CD4-positive, alpha-beta T cell treated with Interleukin-12 subunit alpha and Interleukin-12 subunit beta, for 1 hour (primary cell): ENCODE measurements around the gene FARS2.

ENCODE experiments used
- DNase-seq: peaks from one replicate; pipeline ENCODE4 v3.0.0-alpha.2; 2020

The FARS2 gene

DNA sequence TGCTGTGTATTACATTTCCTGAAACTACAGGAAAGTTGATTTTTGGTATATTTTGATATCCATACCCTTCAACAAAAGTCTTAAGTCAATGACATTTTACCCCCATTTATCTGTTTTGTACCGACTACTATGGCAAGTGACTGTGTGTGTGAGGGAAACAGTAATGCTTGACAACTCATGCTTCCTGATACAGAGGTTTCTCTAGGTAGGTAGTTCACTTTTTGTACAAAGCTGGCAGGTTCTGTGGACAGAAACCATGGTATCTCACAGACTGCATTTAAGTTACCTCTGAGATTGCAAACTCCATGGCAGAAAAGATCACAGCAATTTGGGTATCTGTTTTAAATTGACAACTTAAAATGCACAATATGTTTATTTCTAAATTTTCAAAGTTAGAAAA, 28.8 kb downstream of the FARS2 start:
- no peak for DNase-seq

DNA sequence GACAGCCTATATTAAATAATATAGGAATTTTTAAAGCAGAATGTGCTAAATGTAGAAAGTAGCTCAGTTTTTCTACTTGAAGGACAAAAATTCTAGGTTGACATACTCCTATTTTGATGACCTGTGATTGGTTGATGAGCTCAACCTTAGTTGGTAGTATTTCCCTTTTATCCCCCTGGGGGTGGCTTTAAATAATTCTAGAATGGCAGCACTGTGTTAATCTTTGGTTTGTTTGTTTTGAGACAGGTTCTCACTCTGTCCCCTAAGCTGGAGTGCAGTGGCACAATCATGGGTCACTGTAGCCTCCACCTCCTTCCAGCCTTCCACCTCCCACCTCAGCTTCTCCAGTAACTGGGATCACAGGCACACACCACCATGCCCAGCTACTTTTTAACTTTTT, 29.2 kb downstream of the FARS2 start:
- DNase-seq = no peak

DNA sequence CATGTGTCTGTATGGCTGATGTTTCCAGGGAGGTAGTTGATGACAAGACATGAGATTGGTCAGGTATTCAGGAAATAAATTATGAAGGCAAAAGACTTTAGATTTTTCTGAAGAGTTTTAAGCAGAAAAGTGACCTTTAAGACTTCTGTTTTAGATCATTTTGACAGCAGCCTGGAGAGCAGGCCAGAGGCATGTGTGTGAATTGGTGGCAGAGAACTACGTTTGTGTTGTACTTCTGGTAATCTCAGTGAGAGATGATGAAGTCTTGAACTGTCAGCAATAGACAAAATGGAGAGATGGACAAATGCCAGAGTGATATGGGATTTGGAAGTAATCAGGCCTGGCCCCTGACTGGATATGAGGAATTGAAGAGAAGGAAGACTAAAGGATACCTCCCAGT, 30.8 kb downstream of the FARS2 start:
- no peak for DNase-seq

- DNase-seq = no peak
Measured at GRCh38 chr6:5293692-5294091, 32.4 kb downstream of the FARS2 start.

GRCh38 chr6:5294392-5295211, 33.3 kb downstream of the FARS2 start:
- no peak for DNase-seq

DNA sequence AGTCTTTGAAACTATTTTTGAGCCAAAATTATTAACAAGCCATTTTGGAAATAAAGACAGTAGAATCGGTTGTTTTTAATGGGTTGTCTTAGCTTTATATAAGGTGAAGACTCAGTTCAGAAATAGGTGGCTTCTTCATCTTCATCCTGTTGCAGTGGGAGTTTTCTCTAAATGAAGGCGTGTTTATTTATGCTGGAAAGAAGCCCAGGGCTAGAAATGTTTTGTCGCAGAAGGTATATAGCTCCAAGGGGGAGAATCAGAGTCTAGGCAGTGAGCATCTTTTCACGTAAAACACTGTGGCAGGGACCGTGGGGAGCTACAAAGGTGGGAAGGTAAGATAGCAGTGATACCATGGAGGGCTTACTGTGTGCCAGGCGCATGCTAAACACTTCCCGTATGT, 34.3 kb downstream of the FARS2 start:
- no peak for DNase-seq

DNA sequence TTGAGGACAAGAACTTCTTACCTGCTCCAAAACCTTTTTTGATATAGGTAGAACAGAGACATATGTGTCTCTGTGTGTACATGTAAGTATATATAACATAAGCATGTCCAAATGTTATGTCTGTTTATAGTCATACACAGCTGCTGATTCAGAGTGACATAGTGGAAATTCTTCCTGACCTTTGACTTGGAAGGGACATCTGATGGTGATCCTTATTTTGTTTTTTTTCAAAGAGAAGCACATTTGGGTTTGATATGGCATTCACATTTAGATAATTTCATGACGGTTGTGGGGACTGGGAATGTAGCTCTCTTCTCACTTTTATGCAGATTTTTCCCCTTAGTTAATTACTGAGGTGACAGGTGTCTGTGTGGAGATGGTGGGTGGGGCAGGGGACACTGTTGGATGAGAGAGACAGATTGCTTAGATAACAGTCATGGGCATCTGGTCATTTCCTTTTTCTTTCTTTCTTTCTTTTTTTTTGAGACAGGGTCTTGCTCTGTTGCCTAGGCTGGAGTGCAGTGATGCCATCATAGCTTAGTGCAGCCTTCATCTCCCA, 39.0 kb downstream of the FARS2 start:
- no peak for DNase-seq

DNA sequence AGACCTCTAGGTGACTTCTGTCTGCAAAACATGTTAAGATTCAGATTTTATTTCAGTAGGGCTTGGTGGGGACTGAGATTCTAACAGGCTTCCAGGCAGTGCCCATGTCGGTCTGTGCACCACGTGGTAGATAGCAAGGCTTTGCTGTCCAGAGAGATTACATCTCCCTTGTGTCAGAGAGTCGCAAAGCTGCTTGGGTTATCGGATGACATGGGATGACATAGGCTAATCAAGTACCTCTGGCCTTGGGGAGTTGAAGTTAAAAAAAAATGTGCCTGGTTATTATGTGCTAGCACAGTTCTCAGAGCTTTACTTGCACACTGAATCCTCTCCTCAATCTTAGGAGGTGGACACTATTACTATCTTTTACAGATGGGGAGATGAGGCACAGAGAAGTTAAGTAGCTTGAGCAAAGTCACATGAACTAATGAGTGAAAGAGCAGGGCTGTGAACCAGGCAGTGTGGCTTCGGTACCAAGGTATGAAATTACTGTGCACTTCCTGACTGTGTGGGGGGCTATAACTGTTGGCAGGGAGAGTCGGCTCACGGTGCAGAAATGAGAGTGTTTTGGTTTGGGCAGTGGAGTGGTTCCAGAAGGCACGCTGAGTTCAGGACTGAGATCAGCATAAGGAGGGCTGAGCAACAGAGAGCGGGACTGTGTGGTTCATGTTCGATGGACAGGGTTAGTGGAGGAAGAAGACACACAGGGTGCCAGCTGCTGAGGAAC, 41.1 kb downstream of the FARS2 start:
- no peak for DNase-seq

DNA sequence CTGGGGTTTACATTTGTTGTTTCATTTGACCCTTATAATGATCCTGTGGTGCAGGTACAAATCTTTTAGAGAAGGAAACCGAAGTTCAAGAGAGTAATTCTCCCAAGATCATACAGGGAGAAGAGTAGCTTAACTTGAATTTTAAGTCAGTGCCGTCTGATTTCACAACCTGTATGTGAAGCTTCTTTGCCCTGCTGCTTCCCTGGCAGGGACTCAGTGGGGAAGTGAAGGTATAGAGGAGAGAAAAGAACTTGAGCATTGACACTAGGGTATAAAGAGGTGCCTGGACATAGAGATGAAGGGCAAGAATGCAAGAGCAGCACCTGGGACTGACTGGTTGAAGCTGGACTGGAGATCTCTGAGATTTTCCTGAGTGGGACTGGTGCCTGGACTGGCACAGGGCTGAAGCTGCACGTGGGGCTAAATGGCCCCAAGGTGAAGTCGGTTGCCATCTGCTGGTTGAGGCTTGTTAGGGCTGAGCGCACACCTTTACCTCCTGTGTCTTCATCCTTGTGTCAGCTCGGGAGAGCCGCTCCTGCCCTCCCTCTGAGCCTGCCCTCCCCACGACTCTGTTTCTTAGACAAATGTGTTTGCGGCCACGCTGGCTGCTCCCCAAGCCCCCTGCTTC, 41.8 kb downstream of the FARS2 start:
- peak; percentile 68 for DNase-seq

- DNase-seq = no peak
Measured at GRCh38 chr6:5303682-5304081, 42.4 kb downstream of the FARS2 start.

- DNase-seq = no peak
Measured at GRCh38 chr6:5305968-5306626, 44.8 kb downstream of the FARS2 start.

DNA sequence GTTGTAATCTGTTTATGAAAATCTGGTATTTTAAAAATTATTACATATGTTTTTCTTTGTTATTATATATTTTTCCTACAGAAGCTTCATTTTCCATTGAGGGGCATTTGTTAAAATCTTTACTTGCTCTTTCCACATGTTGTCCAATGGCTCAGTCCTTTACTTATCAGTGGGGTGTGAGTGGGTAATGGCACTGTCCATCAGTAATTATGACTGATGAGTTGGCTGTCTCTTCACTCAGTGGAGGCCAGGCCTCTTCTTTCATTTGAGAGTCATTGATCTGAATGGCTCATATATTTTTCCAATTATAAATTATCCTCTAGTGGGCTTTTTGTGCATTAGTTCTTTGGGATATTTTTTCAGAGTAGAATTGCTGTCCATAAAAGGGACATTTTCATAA, 45.7 kb downstream of the FARS2 start:
- DNase-seq = no peak

GRCh38 chr6:5308066-5308465, 46.8 kb downstream of the FARS2 start:
- no peak for DNase-seq

DNA sequence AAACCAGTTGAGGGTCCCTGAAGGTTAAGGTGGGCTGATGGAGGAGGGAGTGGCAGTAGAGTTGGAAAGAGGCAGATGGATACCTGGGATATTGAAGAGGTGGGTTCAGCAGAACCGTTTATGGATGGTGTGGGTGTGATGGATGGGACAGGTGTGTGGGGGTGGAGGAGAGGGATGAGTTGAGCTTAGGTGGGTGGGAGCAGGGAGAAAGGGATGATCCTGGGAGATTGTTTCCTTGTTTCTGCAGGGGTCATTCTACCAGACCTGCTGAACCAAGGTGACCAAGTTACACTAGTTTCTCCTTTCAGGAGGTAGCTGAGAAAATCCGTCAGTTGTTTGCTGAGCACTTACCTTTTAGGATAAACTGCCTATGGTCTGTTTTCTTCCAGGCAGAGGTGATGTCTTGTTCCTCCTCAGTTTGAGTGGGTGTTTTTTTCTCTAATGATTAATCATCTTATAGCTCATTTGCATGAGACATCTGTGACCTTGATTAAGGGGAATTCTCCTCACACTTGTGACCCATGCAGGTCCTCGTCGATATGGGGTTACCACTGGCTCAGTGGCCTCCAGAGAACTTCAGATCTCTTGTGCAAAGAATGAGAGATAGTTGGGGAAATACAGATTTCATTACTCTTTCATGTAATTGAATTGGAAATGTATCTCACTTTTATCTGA, 53.0 kb downstream of the FARS2 start:
- no peak for DNase-seq

GRCh38 chr6:5315881-5316280, 54.6 kb downstream of the FARS2 start:
- DNase-seq = no peak

- DNase-seq = no peak
Measured at GRCh38 chr6:5316951-5317350, 55.6 kb downstream of the FARS2 start.

- no peak for DNase-seq
Measured at GRCh38 chr6:5318617-5319272, 57.4 kb downstream of the FARS2 start.

GRCh38 chr6:5323979-5324378, 62.7 kb downstream of the FARS2 start:
- no peak for DNase-seq

DNA sequence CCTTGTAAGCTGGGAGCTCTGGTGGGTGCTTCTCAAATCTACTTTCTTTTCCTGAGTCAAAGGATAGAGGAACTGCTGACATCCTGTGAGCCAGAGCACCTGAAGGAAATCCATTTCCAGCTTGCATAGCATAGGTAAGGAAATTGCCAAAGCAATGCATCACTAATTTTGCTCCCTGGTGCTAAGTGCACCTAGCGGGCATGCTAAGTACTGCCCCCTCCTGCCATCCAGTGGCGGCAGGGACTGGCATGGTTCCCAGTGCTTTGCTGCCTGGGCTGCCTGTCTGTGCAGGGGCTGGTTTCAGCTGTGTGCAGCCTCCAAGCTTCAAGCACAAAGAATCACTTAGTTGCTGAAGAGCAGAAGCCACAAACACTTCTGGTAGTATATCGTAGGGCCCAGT, 63.9 kb downstream of the FARS2 start:
- no peak for DNase-seq

- DNase-seq = no peak
Measured at GRCh38 chr6:5326022-5326641, 64.8 kb downstream of the FARS2 start.

DNA sequence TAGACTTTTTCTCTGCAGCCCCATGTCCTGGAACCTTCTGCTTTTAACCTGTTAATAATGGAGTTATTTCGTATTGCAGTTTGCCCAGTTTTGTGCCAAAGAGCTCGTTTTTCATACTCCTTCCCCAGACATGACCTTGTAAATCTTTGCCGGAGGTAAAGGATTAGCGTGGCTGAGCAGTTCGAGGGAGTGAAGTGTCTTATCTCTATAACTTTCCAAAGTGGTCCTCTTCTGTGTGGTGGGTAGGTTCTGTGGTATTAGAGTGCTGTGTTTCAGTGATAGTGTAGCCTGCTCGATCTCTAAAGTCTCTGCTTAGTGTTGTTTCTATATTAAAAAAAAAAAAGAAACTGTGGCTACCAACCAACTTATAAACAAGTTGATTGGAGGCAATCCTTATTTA, 67.5 kb downstream of the FARS2 start:
- no peak for DNase-seq
